T-helper 1 cell treated with Interleukin-12 subunit alpha and Interleukin-12 subunit beta and Interleukin-4 antibody, amounts not matched to agents 30 μg/mL and 1 μg/mL, for 36 hours (primary cell): Measurements from ENCODE around the gene HMCN2.

Experiments used
- H3K27ac Mint-ChIP-seq: one replicate; pipeline ENCODE4 v1.8.0; 2021; ENCODE audit warnings: mild to moderate bottlenecking, mixed read lengths
- H3K27me3 Mint-ChIP-seq: one replicate; pipeline ENCODE4 v1.8.0; 2021; ENCODE audit warnings: low read depth, mixed read lengths
- H3K36me3 Mint-ChIP-seq: one replicate; pipeline ENCODE4 v1.8.0; 2021; ENCODE audit warnings: low read depth, mixed read lengths
- H3K4me1 Mint-ChIP-seq: one replicate; pipeline ENCODE4 v1.8.0; 2021; ENCODE audit warnings: low read depth, mixed read lengths
- H3K4me3 Mint-ChIP-seq: one replicate; pipeline ENCODE4 v1.8.0; 2021; ENCODE audit warnings: mild to moderate bottlenecking, moderate library complexity, mixed read lengths
- H3K9me3 Mint-ChIP-seq: one replicate; pipeline ENCODE4 v1.8.0; 2021; ENCODE audit warnings: mixed read lengths

The HMCN2 gene

DNA sequence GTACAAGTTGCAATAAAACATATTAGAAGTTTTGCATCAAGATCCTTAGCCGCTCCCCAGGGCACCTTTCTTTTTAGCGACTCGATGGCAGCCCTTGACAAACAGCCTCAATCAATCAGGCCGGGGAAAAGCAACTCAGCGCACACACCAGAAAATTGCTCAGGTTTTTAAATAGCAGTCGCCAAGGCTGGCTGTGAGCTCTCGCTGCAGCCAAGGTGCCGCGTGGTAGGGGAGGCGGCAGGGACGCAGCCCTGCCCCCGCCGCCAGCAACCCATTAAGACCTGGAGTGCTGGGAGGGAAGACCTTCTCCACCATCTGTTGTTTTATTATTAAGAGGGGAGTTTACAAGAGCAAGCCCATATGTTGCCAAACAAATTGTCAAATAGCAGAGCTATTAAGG is 201.8 kb downstream of the HMCN2 start:
- H3K27me3 Mint-ChIP-seq, result peaks cover 22% of the 10 kb centered on the region

GRCh38 chr9:130468566-130468965 is 203.0 kb downstream of the HMCN2 start:
- no peaks in the 10 kb centered on the region for H3K9me3 Mint-ChIP-seq
- no peaks in the 10 kb centered on the region for H3K36me3 Mint-ChIP-seq
- H3K27me3 Mint-ChIP-seq, result peaks cover 22% of the 10 kb centered on the region
- H3K4me1 Mint-ChIP-seq, result no peaks in the 10 kb centered on the region
- H3K27ac Mint-ChIP-seq, result no peak overlapping the region
- no peak overlapping the region for H3K4me3 Mint-ChIP-seq

More for the DNA sequence above, 201.8 kb downstream of the HMCN2 start:
- H3K36me3 Mint-ChIP-seq, result no peaks in the 10 kb centered on the region
- H3K27ac Mint-ChIP-seq, result no peak overlapping the region
- H3K4me1 Mint-ChIP-seq, result no peaks in the 10 kb centered on the region
- H3K9me3 Mint-ChIP-seq, result no peaks in the 10 kb centered on the region
- H3K4me3 Mint-ChIP-seq, result no peak overlapping the region

- H3K9me3 Mint-ChIP-seq, result no peaks in the 10 kb centered on the region
- no peaks in the 10 kb centered on the region for H3K4me1 Mint-ChIP-seq
- no peaks in the 10 kb centered on the region for H3K36me3 Mint-ChIP-seq
- H3K27ac Mint-ChIP-seq, result no peak overlapping the region
- peaks cover 26% of the 10 kb centered on the region for H3K27me3 Mint-ChIP-seq
- H3K4me3 Mint-ChIP-seq, result no peak overlapping the region
These were observed 204.7 kb downstream of the HMCN2 start for GRCh38 chr9:130470269-130470668.

GRCh38 chr9:130470950-130471349 is 205.4 kb downstream of the HMCN2 start:
- Mint-ChIP-seq H3K27me3 (peaks cover 26% of the 10 kb centered on the region), H3K9me3 (no peaks in the 10 kb centered on the region)

DNA sequence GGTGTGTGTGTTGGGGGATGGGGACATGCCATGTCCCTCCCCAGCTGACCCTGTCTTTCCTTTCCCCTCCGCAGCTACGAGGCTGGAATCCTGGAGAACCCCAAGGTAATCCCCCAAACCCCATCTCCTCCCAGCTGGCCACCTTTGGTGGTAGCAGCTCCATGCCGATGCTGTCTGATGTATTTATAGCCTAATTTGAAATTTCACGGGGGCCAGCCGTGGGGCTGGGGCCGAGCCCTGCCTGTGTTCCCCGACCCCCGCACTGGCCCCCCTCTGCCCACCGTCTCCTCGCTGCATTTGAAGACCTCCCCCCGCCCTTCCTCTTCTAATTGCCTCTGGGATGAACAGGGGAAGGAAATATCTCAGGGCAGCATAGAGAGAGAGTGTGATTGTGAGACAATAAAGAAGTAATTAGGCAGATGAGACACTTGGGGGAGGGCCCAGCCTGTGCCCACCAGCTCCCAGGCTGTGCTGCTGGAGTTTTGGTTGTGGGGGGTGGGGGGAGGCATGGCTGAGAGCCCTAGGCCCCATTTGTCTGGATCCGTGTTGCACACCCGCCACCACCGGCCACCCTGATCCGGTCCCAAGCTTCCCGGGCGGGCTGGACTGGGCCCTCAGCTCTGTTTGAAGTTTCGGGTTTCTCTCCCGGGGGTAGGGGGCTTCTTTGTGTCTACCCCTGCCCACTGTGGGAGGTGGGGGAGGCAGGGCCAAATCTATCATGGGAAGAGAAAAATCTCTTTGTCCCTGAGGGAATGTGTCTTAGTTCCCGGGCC is 206.0 kb downstream of the HMCN2 start:
- H3K4me3 Mint-ChIP-seq, result no peak overlapping the region
- peaks cover 26% of the 10 kb centered on the region for H3K27me3 Mint-ChIP-seq
- no peaks in the 10 kb centered on the region for H3K36me3 Mint-ChIP-seq
- no peaks in the 10 kb centered on the region for H3K9me3 Mint-ChIP-seq
- no peaks in the 10 kb centered on the region for H3K4me1 Mint-ChIP-seq
- no peak overlapping the region for H3K27ac Mint-ChIP-seq

More at GRCh38 chr9:130470950-130471349, 205.4 kb downstream of the HMCN2 start:
- H3K36me3 Mint-ChIP-seq, result no peaks in the 10 kb centered on the region
- no peak overlapping the region for H3K27ac Mint-ChIP-seq
- H3K4me1 Mint-ChIP-seq, result no peaks in the 10 kb centered on the region
- H3K4me3 Mint-ChIP-seq, result no peak overlapping the region

- no peaks in the 10 kb centered on the region for H3K4me1 Mint-ChIP-seq
- no peaks in the 10 kb centered on the region for H3K36me3 Mint-ChIP-seq
- no peak overlapping the region for H3K4me3 Mint-ChIP-seq
- no peak overlapping the region for H3K27ac Mint-ChIP-seq
- no peaks in the 10 kb centered on the region for H3K9me3 Mint-ChIP-seq
- peaks cover 21% of the 10 kb centered on the region for H3K27me3 Mint-ChIP-seq
These were observed 206.7 kb downstream of the HMCN2 start for GRCh38 chr9:130472184-130472705.

DNA sequence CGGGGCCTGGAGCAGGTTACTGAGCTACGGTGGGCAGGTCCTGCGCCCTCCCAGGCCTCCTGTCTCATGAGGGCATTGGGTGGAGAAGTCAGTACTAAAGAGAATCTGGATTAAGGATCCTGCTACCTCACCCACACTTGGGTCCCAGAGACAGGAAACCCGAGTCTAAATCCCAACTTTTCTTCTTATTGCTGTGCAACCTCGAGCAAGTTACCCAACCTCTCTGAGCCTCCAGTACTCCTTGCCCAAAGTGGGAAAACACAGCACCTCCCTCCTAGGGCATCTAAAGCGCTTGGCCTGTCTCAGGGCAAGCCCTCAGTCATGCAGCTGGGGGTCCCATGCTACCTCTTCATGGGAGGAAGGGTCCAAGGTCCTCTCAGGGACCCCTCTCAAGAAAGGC is 207.4 kb downstream of the HMCN2 start:
- H3K9me3 Mint-ChIP-seq, result no peaks in the 10 kb centered on the region
- no peaks in the 10 kb centered on the region for H3K36me3 Mint-ChIP-seq
- H3K27me3 Mint-ChIP-seq, result peaks cover 13% of the 10 kb centered on the region
- no peak overlapping the region for H3K27ac Mint-ChIP-seq
- no peak overlapping the region for H3K4me3 Mint-ChIP-seq
- H3K4me1 Mint-ChIP-seq, result no peaks in the 10 kb centered on the region

DNA sequence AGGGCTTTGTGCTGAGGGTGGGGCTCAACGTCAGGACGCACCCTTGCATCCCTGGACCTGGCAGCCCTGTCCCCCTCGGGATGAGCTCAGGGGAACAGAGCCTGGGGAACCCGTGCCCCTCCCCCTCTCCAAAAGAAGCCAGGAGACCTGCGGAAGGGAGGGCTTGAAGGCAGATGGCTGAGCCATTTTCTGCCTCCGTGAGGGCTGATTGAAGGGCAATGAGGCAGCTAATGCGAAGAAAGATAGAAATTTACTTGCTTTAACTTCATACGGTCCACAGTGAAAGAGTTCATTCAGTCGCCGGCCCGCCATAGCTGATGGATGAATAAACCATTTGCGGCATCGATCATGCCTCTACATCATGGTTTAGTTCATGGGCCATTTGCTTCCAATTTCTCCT is 208.0 kb downstream of the HMCN2 start:
- Mint-ChIP-seq H3K27me3 (peaks cover 12% of the 10 kb centered on the region), H3K36me3 (no peaks in the 10 kb centered on the region), H3K4me3 (no peak overlapping the region), H3K9me3 (no peaks in the 10 kb centered on the region), H3K27ac (no peak overlapping the region), H3K4me1 (no peaks in the 10 kb centered on the region)

DNA sequence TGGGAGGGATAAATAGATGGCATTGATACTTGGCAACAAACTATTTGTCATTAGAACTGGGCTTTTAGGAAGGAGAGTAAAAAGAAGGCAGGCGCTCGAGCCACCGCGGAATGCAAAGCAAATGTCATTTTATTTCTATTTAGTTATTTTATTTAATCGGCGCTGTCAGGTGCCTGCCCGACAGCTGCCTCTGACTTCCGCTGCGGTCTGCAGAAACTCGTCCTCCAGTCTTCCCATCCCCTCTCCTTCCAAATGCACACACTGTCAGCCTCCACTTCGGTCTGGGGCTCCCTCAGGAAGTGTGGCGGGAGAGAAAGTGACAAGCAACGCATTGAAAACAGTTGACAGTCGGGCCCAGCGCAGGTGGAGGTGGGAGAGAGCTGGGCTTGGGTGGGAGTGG is 208.5 kb downstream of the HMCN2 start:
- H3K9me3 Mint-ChIP-seq, result no peaks in the 10 kb centered on the region
- no peaks in the 10 kb centered on the region for H3K4me1 Mint-ChIP-seq
- no peaks in the 10 kb centered on the region for H3K36me3 Mint-ChIP-seq
- H3K4me3 Mint-ChIP-seq, result no peak overlapping the region
- peaks cover 7% of the 10 kb centered on the region for H3K27me3 Mint-ChIP-seq
- H3K27ac Mint-ChIP-seq, result no peak overlapping the region

GRCh38 chr9:130476151-130476730 is 210.7 kb downstream of the HMCN2 start:
- Mint-ChIP-seq H3K4me3 (no peak overlapping the region), H3K27ac (no peak overlapping the region), H3K36me3 (no peaks in the 10 kb centered on the region), H3K27me3 (peaks cover 4% of the 10 kb centered on the region), H3K9me3 (no peaks in the 10 kb centered on the region), H3K4me1 (no peaks in the 10 kb centered on the region)

- Mint-ChIP-seq H3K27ac (no peak overlapping the region), H3K9me3 (no peaks in the 10 kb centered on the region), H3K36me3 (no peaks in the 10 kb centered on the region), H3K4me1 (no peaks in the 10 kb centered on the region), H3K27me3 (peaks cover 8% of the 10 kb centered on the region), H3K4me3 (no peak overlapping the region)
These were observed 212.0 kb downstream of the HMCN2 start for GRCh38 chr9:130477564-130477963.

- H3K4me3 Mint-ChIP-seq, result no peak overlapping the region
- no peaks in the 10 kb centered on the region for H3K36me3 Mint-ChIP-seq
- no peak overlapping the region for H3K27ac Mint-ChIP-seq
- no peaks in the 10 kb centered on the region for H3K9me3 Mint-ChIP-seq
- peaks cover 14% of the 10 kb centered on the region for H3K27me3 Mint-ChIP-seq
- H3K4me1 Mint-ChIP-seq, result no peaks in the 10 kb centered on the region
These were observed 212.6 kb downstream of the HMCN2 start for GRCh38 chr9:130478152-130478551.

- H3K27ac Mint-ChIP-seq, result no peak overlapping the region
- H3K4me3 Mint-ChIP-seq, result no peak overlapping the region
- no peaks in the 10 kb centered on the region for H3K36me3 Mint-ChIP-seq
- no peaks in the 10 kb centered on the region for H3K4me1 Mint-ChIP-seq
- H3K9me3 Mint-ChIP-seq, result no peaks in the 10 kb centered on the region
- peaks cover 15% of the 10 kb centered on the region for H3K27me3 Mint-ChIP-seq
These were observed 213.4 kb downstream of the HMCN2 start for GRCh38 chr9:130478736-130479575.

- Mint-ChIP-seq H3K4me3 (no peak overlapping the region), H3K4me1 (no peaks in the 10 kb centered on the region), H3K27me3 (peaks cover 18% of the 10 kb centered on the region), H3K36me3 (no peaks in the 10 kb centered on the region), H3K9me3 (no peaks in the 10 kb centered on the region), H3K27ac (no peak overlapping the region)
These were observed 214.0 kb downstream of the HMCN2 start for GRCh38 chr9:130479587-130479986.
